HL-60/S4 (cell line): ENCODE data around the gene S100A11.

ENCODE experiments used
- in situ Hi-C: fragments of 300-500 bp; cut with MboI; formaldehyde crosslinking; loops from 2 replicates; pipeline ENCODE4 v1.14.3; 2022; ENCODE audit warnings: low sequenced_read_pairs

The S100A11 gene

GRCh38 chr1:152005360-152005912 lies 31.4 kb downstream of the S100A11 start:
- in situ Hi-C loops = no loop called here

- in situ Hi-C loops = no loop called here
Measured at GRCh38 chr1:152003846-152004442, 32.9 kb downstream of the S100A11 start.

- in situ Hi-C loops = no loop called here
Measured at GRCh38 chr1:152002960-152003359, 33.8 kb downstream of the S100A11 start.

GRCh38 chr1:152001631-152002584 lies 34.9 kb downstream of the S100A11 start:
- in situ Hi-C loops = no loop called here

- in situ Hi-C loops = no loop called here
Measured at GRCh38 chr1:152000964-152001630, 35.7 kb downstream of the S100A11 start.

- in situ Hi-C loops = loop anchor here (10.0 kb wide), 1 partner anchor 64 kb away; no protein-coding TSS in a partner anchor
Measured at GRCh38 chr1:151998611-151999362, 38.0 kb downstream of the S100A11 start.

- in situ Hi-C loops = loop anchor here (10.0 kb wide), 1 partner anchor 62 kb away; no protein-coding TSS in a partner anchor
Measured at GRCh38 chr1:151997284-151997570, 39.6 kb downstream of the S100A11 start.

- in situ Hi-C loops = loop anchor here (10.0 kb wide), 1 partner anchor 61 kb away; no protein-coding TSS in a partner anchor
Measured at GRCh38 chr1:151995774-151996173, 41.0 kb downstream of the S100A11 start.

- in situ Hi-C loops = loop anchor here (10.0 kb wide), 1 partner anchor 60 kb away; no protein-coding TSS in a partner anchor
Measured at GRCh38 chr1:151994956-151995355, 41.8 kb downstream of the S100A11 start.

- in situ Hi-C loops = loop anchor here (10.0 kb wide), 1 partner anchor 59 kb away; no protein-coding TSS in a partner anchor
Measured at GRCh38 chr1:151993734-151994496, 42.9 kb downstream of the S100A11 start, which contains the start of gene S100A10. Gene S100A10, minus strand, starts transcription at chr1:151993859. Its CDS starts 7,629 bp downstream, at chr1:151986230.

- in situ Hi-C loops = loop anchor here (10.0 kb wide), 1 partner anchor 58 kb away; no protein-coding TSS in a partner anchor
Measured at GRCh38 chr1:151993084-151993733, 43.6 kb downstream of the S100A11 start.

- in situ Hi-C loops = loop anchor here (10.0 kb wide), 1 partner anchor 58 kb away; no protein-coding TSS in a partner anchor
Measured at GRCh38 chr1:151992303-151993083, 44.3 kb downstream of the S100A11 start.

GRCh38 chr1:151991663-151992302 lies 45.0 kb downstream of the S100A11 start:
- in situ Hi-C loops = loop anchor here (10.0 kb wide), 1 partner anchor 57 kb away; no protein-coding TSS in a partner anchor

- in situ Hi-C loops = loop anchor here (10.0 kb wide), 1 partner anchor 56 kb away; no protein-coding TSS in a partner anchor
Measured at GRCh38 chr1:151990856-151991198, 46.0 kb downstream of the S100A11 start.

- in situ Hi-C loops = loop anchor here (10.0 kb wide), 1 partner anchor 55 kb away; no protein-coding TSS in a partner anchor
Measured at GRCh38 chr1:151990058-151990855, 46.5 kb downstream of the S100A11 start.

- in situ Hi-C loops = no loop called here
Measured at GRCh38 chr1:151989211-151989862, 47.5 kb downstream of the S100A11 start.
